Adipose tissue (tissue), 3 donors: ENCODE data around the gene PHF2. TPM values are rescaled to one million over a fixed set of nuclear protein-coding genes. Genes with fewer than 3 reads are reported as not detected.

Source experiments
- H3K27ac ChIP-seq: one replicate; pipeline ENCODE4 v1.5.1; 2013; ENCODE audit warnings: low read depth, low read length
- WGBS, 3 donors: extraction: QIAGEN DNeasy Blood & Tissue Kit; methylation state at CpG; one replicate each; pipeline ENCODE4 v1.1.7; 2013; 5-methylcytosine and 5-hydroxymethylcytosine counted together
- polyA plus RNA-seq, 3 donors: library from polyadenylated mRNA; stranded (reverse); fragments of 200-250 nt; gene quantifications; one replicate each; pipeline ENCODE4 v1.2.3, GENCODE V29; 2013
- donor health status: healthy with polysubstance abuse.
- donor health status: Bipolar disorder and iron deficiency.
- donor health status: healthy.

Gene PHF2
- polyA plus RNA-seq, 3 donors = 9.5 to 25.1 (median 17.6) TPM

DNA sequence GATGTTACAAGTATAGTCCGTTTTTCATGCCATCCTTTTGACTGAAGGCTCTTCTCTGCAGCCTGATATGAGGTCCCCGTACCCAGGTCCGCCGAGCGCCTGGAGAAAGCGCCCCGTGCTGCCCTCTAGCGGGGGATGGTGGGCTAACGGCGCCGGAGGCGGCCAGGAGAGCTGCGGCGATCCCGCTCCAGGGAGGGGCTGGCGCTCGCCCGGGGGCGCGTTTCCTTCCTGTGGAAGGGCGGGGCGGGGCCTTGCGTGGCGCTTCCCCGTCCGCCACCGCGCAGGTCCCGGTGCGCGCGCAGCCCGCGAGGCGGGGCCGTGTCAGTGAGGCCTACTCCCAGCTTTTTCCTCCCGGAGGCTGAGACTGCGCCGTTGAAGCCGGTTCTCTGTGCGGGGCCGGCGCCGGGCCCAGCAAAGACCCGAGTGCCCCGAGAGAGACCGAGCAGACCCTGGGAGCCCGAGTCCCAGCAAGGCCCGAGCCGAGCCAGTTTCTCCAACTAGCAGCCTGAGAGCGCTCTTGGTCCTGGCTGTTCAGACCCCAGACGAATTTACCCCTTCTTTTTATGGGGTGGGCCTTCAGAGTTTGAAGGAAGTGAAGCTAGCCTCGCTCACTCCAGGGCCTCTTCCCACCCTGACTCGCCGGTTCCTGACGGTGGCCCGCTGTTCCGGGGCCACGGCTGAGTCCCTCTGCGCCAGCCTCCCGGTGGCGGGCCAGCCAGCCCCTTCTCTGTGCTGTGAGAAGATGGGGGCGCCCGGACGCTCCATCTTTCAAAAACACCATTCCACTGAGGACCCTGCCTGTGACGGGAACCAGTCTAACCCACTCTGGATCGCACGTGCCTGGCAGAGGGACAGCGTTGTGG, 9.7 kb upstream of the PHF2 start:
- H3K27ac ChIP-seq = peak overlapping the region; percentile 74
- WGBS, 3 donors = 1 to 2% (median 2%) methylated on average over 62 to 69 of the region's 69 CpGs

DNA sequence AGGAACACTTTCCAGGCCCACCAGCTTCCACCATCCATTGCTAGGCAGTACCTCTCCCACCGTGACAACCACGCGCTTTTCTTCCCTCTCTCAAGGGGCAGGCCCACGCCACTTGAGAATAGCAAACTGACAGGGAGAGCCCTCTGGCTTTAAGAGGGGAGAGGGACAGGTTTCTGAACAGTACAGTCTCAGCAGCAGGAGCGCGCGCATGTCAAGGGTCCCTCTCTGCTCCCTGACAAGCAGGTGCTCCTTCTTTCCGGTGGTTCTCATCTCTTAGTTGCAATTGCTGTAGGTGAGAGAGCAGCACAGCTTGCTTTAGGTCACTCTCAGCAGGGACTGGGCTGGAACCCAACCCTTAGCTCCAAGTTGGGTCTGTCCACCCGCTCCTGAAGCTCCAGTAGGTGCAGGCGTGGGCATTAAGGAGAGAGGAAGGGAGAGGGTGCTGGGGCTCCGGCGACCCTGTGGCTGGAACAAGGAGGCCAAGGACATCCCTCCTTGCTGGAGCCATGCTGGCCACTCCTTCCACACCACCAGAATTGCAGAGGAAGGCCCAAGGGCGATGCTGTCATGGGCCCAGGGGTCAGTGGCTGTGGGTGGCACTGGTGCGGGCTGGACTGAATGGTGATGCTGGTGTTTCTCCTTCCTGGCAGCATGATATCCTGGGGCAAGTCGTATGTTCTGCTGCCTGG, 9.0 kb upstream of the PHF2 start:
- WGBS, 3 donors = 63 to 70% (median 70%) methylated on average over 15 of the region's 15 CpGs

DNA sequence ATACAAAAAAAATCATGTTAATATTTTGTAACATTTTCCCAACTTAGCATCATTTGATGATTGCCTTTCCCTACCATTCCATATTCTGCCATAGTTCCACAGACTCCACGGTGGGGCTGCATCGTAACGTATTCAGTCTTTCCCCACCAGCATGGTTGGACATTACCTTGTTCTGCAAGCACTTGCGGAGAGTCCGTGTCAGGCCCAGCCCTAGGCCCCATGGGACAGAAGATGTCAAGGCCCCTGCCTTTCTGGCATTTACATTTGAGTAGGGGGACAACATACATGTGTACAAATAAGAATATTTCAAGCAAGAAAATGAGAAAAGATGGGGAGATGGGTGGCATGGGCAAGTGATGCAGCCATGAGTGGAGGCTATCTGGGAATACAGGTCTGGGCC, 8.2 kb upstream of the PHF2 start:
- no peak overlapping the region for H3K27ac ChIP-seq
- WGBS, 3 donors = 92 to 97% (median 93%) methylated on average over 5 of the region's 5 CpGs

More for the DNA sequence above, 9.0 kb upstream of the PHF2 start:
- H3K27ac ChIP-seq = peak overlapping the region; percentile 74

DNA sequence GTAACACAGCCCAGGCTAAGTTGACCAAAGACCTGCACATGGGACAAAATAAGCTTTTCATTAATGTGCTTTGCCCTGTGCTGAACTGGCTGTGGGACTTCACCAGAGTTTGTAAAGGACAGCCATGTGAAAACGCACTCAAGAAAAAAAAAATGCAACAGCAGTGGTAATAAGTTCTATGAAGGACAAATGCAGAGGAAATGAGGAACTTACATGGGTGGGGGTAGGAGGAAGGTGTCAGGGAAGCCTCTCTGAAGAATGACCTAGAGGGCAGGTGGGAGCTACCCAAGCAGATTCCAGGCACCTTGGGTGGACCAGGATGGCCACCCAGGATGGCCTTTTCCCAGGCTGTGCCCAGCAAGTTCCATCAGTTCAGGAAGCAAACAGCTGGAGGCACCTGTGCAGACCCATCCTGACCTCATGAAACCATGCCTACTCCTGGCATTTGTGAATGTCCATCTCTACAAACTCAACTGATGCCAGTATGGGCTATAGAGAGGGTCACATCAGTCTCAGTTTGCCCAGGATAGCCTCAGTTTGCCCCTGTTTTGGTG, 6.7 kb upstream of the PHF2 start:
- WGBS, 3 donors = 50 to 78% (median 51%) methylated on average over 1 of the region's 1 CpG
- H3K27ac ChIP-seq = no peak overlapping the region

DNA sequence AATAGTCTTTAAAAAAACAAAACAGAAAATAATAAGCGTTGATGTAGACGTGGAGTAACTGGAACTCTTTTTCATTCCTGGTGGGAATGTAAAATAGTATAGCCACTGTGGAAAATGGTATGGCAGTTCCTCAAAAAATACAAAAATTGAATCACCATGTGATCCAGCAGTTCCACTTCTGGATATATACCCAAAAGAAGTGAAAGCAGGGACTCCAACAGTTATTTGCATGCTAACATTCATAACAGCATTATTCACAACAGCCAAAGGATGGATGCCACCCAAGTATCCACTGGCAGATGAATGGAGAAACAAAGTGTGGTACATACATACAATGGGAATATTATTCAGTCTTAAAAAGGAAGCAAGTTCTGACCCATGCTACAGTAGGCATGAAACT, 4.2 kb upstream of the PHF2 start:
- no peak overlapping the region for H3K27ac ChIP-seq
- 80 to 93% (median 87%) methylated on average over 2 of the region's 2 CpGs for WGBS, 3 donors

DNA sequence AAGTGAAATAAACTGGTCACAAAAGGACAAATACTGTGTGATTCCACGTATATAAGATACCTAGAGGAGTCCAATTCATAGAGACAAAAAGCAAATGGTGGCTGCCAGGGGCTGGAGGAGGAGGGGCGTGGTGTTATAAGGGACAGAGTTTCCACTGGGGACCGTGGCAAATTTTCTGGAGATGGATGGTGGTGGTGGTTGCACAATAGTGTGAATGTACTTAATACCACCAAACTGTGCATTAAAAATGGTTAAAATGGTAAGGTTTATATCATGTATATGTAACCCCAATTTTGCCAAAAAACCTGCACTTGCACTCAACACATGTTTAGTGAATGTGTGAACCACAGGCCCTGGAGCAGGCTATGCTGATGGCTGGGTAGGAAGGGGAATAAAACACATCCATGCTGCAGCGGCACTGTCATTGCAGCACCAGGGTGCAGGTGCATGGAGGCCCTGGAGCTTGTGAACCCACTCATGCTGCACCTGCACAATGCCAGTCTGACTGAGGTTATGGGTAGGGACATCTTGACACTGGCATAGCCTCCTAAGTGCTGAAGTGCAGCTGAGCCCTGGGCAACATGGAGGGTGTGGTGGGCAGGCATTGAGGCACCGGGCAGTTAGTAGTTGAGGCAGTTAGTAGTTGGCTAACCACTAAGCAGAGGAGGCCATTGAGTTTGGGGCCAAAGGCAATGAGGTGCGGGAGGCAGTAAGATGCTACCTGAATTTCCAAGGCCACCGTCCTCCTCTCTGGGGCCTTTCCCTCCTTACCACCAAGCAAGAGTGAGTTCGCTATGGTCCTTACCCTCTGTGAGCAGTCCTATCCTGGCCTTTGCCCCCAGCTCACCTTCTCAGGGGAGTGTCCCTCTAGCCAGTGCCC, 3.5 kb upstream of the PHF2 start:
- WGBS, 3 donors = 94 to 97% (median 95%) methylated on average over 8 of the region's 8 CpGs

DNA sequence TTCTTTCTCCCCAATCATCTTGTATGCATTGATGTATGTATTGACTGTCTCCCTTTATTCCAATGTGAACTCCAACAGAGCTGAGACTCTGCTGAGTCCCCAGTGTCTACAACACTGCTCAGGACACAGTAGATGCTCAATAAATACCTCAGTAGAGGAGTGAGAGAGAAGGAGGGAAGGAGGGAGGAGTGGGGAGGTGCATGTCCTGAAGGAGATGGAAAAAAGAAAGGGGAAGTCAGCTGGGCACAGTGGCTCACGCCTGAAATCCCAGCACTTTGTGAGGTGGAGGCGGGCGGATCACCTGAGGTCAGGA, 2.9 kb upstream of the PHF2 start:
- 86 to 100% (median 90%) methylated on average over 3 of the region's 3 CpGs for WGBS, 3 donors
- no peak overlapping the region for H3K27ac ChIP-seq

More for the DNA sequence above, 3.5 kb upstream of the PHF2 start:
- no peak overlapping the region for H3K27ac ChIP-seq

DNA sequence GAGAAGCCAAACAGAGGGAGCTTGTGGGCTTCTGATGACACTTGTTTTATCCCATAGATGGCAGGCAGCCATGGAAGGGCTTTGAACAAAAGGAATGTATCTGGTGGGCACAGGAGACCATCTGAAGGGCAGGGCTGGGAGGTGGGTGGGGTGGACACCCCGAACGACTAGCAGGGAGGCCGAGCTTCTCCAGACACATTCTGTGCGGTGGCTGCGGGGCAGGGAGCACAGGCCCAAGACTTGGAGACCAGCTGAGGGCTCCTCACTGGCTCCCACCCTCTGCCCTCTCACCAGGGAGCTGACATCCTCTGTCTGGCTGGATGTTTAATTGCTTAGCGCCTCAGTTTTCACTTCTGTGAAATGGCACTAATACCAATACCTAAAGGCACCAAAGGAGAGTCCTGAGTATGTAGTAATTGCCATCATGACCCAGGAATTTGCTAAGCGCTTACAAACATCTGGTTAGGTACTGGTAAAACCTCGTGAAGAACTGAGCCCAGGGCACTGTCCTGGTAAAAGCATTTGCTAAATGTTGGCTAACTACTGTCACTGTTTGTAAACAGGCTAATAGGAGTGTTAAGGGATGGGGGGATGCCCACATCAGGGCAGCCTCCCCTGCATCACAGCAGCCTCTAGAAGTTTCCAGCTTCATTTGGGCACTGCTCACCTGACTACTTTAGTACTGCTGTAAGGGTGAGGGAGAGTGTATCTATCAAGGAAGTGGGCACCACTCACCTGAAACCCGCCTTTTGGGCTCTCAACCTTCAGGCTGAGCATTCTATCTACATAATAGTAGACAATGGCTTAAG, 2.1 kb upstream of the PHF2 start:
- H3K27ac ChIP-seq = no peak overlapping the region
- WGBS, 3 donors = 85 to 88% (median 87%) methylated on average over 9 of the region's 9 CpGs

DNA sequence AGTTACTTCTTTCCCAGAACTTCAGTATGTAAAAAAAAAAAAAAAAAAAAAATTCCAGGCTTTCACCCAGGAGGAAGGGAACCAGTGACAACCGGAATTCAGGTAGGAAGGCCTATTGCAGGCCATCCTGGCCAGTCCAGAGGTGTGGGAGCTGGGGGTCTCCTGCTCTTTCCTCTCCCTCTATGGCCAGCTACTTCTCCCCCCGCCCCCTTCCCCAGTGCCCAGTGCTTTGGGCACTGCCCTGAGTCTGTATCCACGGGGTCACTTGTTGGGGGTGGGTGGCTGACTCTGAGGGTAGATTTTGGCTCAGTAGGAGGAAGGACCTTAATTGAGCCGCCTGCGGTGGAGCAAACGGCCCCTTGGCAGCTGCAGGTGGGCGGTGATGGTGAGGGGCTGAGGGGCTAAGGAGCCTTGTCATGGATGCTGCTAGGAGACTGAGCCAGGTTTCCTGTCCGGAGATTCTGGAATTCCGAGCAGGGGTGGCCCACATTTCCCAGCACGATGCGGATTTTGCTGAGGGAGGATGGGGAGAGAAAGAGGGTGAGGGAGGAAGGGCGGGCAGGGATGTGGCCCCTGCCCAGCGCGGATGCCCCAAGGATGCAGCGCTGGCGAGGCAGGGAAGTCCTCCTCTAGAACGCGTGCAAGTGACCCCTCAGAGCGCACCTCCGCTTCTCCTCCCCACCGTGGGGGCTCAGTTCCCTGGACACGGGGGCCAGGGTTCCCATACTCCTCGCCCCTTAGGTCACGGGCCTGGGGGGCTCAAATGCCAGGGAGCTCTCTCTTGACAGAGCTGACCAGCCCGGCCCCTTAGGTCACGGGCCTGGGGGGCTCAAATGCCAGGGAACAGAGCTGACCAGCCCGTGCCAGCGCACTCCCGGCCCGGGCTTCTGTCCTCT, 1.2 kb upstream of the PHF2 start:
- peak overlapping the region; percentile 48 for H3K27ac ChIP-seq
- 25 to 32% (median 28%) methylated on average over 29 to 30 of the region's 30 CpGs for WGBS, 3 donors

DNA sequence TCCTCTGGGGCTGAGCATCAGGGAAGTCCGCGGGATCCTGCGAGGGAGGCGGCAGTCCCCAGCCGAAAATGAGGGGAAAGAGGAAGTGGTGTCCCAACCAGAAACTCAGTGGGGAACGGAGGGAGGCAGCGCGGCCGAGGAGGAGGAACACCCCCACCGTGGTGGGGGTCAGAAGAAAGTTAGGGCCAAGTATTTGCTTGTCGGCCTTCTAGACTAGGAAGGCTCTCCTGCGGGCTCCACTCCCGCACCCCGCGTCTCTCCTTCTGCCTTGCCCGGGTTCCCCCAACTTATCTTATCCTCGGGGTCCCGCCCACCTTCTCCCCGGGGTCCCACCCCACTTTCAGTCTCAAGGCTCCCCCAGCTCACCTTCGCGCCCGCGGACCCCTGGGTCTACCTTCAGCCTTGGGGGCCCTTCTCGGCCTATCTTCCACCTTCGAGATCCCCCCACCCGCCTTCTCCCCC, 557 bp upstream of the PHF2 start:
- peak overlapping the region; percentile 63 for H3K27ac ChIP-seq
- 0 to 1% (median 1%) methylated on average over 26 of the region's 26 CpGs for WGBS, 3 donors

DNA sequence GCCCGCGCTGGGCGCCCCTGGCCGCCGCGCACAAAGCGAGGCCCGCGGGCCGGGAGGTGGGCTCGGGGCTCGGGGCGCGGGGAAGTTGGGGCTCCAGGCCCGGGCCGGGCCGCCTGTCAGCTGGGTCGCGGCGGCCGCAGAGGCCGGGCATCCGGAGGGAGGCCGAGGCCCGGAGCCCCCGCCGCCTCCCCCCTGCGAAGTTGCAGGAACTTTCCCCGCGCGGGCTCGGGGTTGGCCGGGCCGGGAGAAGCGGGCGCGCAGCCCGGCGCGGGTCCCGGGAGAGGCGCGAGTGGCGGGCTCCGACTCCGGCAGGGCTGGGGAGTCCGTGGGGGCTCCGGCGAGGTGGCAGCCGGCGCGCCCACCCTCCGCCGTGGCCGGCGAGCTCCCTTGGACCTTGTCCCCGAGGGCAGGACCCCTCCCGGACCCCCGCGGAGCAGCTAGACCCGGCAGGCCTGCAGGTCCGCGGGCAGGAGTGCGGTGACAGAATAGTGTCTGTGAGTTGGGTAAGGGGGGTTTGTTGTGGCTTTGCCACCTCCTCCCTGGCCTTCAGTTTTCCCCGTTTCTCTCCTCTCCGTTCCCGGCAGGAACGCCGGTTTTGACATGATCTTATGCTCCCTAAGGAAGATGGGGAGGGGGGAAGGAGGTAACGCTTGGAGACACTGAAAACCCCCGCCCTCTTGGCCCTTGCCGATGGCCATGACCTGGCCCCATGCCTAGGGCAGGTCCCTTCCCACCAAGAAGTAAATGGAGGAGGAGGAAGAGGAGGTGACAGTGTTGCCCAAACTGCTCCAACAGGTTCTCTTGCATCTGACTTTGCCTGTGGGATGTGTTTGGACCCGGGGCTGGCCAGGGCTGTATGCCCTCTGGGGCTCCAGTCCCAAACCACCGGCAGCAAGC, 942 bp downstream of the PHF2 start:
- WGBS, 3 donors = 1 to 2% (median 2%) methylated on average over 46 to 72 of the region's 74 CpGs
- H3K27ac ChIP-seq = peak overlapping the region; percentile 63

DNA sequence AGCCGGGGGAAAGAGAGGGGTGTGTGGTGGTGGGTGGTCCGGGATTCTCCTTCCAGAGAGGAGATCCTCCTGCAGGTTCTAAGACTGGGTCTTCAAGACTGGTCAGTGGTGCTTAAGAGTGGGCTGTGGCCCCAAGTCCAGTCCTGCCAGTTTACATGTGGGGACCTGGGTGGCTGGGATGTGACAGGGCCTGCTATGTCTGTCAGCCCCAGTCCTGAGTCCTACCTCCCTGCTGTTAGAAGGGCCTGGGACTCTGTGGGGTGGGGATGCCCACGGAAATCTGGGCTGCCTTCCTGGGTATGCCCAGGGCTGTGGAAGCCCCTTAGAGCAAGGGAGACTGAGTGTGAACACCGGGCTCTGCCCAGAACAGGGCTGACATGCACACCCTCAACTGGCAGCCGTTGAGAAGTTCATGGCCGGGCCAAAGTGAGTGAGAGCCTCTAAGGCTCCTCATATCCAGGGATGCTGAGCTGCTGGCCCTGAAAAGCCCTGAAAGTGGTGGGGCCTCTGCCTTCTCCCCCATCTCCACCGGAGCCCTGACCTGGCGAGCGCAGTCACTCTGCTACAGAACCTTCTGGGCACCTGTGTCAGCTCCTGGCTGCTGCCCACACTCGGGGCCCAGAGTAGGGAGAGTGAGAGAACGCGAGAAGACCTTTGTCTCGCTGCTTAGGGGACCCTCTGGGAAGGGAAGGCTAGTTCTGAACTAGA, 1.7 kb downstream of the PHF2 start:
- WGBS, 3 donors = 28 to 75% (median 68%) methylated on average over 13 of the region's 13 CpGs
- H3K27ac ChIP-seq = no peak overlapping the region

DNA sequence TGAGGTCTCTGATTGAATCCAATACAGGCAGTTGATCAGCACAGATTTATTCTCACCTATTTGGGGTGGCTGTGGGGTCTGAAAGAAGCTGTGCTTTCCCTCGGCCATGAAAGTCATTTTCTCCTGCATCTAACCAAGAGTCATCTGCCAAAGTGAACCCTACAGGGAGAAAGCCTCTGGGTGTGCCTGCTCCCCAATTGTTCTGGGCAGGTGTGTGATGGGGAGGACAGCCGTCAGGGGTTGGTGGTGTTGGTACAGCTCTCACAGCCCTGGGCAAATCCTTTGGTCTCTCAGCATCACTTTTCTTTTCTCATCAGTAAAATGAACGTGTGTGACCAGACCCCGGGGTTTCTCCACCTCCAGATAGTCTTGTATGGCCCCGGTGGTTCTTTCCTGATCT, 2.5 kb downstream of the PHF2 start:
- no peak overlapping the region for H3K27ac ChIP-seq
- 61 to 79% (median 78%) methylated on average over 5 of the region's 5 CpGs for WGBS, 3 donors

DNA sequence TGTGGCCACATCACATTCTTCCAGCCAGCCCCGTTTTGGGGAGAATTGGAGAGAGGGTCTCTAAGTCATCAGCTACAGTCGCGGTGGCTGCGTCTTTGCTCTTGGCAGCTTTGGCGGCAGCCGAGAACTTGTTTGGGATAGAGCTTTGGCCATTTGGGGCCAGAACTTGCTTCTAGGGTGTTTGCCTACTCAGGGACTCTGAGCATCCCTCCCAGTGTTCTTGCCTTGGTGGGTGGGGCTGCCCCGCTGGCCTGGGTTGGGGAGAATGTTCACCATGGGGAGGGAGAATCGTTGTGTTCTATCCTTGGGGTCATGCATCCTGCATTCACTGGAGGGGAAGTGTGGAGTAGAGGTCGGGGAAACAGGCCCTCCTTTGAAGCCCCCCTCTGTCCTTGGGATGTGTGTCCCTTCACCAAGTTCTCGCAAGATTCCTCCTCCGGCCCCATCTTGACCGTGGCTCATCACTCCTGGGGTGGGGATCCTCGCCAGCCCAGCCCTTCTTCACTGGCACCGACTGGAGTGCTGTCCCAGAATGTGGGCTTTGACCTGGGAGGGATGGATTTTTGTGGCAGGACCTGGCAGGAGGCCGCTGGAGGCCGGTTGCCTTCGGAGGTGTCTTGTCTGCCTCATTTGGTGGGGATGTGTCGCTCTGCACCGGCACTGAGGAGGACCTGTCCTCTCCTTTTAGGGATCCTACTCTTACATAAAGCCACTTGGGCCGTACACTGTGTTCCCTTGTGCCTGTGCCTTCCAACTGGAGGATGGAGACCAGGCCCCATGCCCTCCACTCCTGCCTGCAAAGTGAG, 3.5 kb downstream of the PHF2 start:
- WGBS, 3 donors = 82 to 90% (median 86%) methylated on average over 20 of the region's 20 CpGs
- H3K27ac ChIP-seq = no peak overlapping the region
